GM19238 (cell line): ENCODE measurements around the gene GATM.
A peak's percentile ranks its signal among the peaks of the same experiment; 100 is the strongest.

ENCODE experiments used
- DNase-seq: peaks from one replicate; pipeline ENCODE4 v3.0.0; 2011; ENCODE audit warnings: low spot score; ENCODE audit not compliant: insufficient read length

The GATM gene

DNA sequence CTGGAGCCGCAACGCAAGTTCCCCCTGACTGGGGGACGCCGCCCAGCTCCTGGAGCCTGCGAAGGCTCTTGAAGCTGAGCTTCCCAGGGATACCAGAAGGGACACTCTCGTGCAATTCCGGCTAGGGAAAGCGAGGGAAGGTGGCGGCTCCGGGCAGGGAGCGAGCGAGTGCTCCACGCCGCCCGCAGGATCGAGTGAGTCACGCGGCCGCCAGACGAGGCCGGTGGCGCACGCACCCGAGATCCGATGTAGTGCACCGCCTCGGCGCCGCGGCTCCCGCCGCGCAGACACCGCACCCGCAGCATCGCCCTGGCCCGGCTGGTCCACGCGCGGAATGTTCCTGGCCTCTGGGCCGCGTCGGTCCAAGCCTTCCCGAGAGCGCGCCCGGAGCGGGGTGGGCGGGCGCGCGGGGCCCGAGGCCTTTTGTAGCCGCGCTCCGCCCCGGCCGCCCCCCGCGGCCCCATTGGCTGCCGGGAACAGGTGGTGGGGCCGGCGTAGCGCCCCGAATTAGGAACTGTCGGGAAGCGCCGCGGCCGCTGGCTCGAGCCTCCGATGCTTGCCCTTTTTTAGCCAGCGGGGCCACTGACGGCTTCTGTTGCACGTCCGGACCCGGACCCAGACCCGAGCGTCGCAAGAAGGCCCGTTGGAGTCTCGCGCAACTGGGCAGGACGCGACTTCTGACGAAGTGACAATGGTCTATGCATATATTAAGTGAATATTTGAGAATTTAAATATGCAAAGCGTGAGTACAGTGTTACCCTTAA, at the start of gene GATM:
GATM (minus strand) TSS at position 396 of the 764 bp plus-strand sequence; CDS start at position 305, 91 bp downstream.
- peak; percentile 71 for DNase-seq

DNA sequence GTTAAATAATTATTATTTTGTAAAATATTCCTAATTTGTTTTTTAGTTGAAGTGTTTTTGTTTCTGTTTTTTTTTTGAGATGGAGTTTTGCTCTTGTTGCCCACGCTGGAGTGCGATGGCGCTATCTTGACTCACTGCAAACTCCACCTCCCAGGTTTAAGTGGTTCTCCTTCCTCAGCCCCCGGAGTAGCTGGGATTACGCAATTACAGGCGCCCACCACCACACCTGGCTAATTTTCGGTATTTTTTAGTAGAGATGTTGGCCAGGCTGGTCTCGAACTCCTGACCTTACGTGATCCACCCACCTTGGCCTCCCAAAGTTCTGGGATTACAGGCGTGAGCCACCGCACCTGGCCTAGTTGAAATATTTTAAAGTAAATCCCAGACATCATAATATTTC, 48.7 kb upstream of the GATM start:
- no peak for DNase-seq

GRCh38 chr15:45425135-45425534, 46.8 kb upstream of the GATM start:
- DNase-seq: no peak

DNA sequence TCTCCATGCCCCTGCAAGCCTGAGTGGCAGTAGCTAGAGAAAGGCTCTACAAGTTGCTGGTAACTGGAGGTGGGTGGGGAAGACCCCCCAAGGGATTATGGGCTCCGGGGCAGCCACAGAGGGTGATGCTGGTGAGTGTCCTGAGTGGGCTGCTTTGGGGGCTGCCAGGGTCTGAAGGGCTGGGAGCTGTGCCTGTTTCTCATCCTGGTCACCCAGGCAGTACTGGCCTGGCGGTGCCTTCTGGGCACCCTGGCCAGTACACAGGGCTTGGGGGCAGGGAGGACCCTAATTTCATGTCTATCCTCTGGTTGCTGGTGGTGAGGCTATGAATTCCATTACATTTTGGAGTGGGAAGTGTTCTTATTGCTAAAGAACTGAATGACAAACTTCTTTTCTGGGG, 46.1 kb upstream of the GATM start:
- no peak for DNase-seq

- no peak for DNase-seq
These were observed 39.1 kb upstream of the GATM start for GRCh38 chr15:45417303-45417950.

- no peak for DNase-seq
These were observed 36.0 kb upstream of the GATM start for GRCh38 chr15:45414215-45414885.

DNA sequence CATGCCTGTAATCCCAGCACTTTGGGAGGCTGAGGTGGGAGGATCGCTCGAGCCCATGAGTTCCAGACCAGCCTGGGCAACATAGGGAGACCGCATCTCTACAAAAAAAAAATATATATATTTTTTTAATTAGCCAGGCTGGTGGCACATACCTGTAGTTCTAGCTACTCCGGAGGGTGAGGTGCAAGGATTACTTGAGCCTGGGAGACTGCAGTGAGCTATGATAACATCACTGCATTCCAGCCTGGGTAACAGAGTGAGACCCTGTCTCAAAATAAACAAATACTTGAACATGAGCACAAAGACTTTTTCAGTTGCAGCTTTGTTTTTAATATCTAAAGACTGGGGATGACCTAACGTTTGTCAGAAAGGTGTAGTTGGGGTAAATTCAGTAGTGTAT, 31.3 kb upstream of the GATM start:
- no peak for DNase-seq

- no peak for DNase-seq
These were observed 29.4 kb upstream of the GATM start for GRCh38 chr15:45407786-45408185.

DNA sequence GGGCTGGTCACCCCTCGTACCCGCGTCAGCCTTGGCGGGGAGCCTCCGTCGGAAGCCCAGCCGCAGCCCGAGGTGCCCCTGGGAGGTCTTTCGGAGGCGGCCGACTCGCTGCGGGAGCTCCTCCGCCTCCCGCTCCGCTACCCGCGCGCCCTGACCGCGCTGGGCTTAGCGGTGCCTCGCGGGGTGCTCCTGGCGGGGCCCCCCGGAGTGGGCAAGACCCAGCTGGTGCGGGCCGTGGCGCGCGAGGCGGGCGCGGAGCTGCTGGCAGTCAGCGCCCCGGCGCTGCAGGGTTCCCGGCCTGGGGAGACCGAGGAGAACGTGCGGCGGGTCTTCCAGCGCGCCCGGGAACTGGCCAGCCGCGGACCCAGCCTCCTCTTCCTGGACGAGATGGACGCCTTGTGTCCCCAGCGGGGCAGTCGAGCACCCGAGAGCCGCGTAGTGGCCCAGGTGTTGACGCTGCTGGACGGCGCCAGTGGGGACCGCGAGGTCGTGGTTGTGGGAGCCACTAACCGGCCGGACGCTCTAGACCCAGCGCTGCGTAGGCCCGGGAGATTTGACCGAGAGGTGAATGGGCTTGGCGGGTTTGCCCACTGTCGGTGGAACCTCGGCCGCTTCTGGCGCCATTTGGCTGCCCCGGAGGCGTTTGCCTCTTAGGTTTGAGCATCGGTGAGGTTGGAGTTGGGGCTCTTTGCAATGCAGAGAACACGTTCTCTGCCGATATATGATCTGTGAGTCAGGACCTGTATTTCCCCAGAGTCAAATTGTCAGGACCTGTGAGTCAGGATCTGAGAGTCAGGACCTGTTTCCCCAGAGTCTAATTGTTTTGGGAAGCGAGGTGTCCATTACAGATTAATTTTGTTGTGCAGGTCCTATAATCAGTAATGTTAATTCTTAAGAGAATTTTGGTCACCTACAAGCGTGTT, 24.9 kb upstream of the GATM start:
- peak; percentile 23 for DNase-seq

DNA sequence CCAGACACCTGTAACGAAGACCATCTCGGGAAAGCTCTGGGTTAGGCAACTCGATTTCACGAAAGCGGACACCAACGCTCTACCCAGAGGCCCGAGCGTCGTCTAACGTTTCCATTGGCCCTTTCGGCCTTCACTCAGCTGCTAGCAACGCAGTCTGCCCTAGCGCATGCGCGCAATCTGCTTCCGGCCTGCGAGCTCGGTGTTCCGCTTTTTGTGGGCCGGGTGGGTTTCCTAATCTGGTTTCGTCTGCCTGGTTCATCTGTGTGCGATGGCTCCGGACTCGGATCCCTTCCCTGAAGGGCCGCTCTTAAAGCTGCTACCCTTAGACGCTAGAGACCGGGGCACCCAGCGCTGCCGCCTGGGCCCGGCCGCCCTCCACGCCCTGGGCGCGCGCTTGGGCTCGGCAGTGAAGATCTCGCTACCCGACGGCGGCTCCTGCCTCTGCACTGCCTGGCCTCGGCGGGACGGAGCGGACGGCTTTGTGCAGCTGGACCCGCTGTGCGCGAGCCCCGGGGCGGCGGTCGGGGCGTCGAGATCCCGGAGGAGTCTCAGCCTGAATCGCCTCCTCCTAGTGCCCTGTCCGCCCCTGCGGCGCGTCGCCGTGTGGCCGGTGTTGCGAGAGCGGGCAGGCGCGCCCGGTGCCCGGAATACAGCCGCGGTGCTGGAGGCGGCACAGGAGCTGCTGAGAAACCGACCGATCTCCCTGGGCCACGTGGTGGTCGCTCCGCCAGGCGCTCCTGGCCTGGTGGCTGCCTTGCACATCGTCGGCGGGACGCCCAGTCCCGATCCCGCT, 24.0 kb upstream of the GATM start:
- DNase-seq: peak; percentile 90

DNA sequence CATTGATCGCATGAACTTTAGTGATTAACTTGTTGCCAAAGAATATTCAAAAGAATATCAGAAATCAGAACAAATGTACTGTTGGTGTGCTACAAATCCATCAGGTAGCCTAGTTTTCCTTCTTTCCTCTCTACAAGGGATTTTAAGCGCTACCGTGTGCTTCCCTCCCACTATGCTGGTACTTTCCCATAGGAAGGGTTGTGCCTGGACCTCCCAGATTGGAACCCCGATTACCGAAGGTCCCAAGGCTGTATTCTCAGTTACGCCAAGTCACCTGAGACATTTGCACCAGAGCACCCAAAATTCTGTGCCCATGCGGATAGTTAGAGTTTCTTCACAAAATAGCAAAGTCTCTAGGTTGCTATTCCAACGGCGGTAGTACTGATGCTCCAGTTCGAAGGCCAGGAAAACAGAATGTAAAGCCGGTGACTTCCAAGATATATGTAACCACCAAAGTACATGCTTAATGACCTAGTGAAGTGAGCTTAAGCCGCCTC, 23.4 kb upstream of the GATM start:
- DNase-seq: no peak

DNA sequence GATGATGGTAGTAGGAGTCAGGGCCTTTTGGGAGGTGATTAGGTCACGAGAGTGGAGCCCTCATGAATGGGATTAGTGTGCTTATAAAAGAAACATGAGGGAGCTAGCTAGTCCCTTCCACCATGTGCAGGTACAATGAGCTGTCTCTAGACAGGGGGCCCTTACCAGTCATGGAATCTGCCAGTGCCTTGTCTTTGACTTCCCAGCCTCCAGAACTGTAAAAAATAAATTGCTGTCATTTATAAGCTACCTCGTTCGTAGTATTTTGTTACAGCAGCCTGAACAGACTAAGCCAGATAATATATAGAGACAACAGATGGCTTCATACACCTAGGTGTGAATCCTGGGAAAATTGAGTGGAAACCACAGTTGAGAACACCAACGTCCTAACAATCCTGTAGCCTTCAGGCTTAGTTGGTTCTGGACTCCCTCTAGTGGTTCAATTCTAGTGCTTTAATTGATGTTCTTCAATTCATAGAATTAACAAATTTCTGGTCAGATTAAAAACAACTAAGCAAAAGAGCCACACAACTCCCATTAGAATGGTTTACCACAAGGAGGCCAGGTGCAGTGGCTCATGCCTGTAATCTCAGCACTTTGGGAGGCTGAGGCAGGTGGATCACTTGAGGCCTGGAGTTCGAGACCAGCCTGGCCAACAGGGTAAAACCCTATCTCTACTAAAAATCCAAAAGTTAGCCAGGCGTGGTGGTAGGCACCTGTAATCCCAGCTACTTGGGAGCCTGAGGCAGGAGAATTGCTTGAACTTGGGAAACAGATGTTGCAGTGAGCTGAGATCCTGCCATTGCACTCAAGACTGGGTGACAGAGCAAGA, 21.3 kb upstream of the GATM start:
- no peak for DNase-seq

DNA sequence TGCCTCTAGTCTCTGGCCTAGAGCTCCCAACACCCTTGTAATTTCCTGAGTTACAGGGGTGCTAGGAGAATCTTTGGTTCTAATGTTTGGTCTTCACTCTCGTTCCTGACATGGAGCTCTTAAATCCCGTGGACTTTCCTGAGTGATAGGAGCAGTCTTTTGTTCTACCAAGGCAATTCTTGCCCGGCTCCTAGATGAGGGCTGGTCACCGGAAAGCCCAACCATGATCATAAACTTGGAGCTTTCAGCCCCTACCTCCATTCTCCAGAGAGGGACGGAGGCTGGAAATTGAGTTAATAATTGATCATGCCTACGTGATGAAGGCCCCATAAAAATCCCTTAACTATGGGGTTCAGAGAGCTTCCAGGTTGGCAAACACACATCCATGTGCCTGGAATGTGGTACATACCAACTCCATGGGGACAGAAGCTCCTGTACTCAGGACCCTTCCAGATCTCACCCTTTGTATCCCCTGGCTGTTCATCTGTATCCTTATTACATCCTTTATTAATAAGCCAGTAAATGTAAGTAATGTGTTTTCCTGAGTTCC, 18.8 kb upstream of the GATM start:
- DNase-seq: no peak

DNA sequence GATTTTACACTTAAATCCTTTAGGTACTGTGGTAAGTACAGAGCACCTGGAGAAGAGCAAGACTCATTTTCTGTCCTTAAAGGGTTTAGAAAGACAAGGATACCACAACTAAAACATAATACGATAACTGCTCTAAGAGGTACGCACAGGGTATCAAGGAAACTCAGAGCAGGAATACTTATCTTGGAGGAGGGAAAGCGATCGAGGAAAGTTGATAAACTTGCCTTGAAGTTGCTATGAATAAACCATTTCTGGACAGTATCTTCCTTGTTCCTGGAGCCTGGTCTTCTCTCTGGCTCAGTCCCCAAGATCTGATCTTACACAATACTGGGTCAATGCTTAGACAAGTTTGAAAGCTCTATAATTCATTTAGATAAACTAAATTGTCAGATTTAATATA, 17.6 kb upstream of the GATM start:
- no peak for DNase-seq

DNA sequence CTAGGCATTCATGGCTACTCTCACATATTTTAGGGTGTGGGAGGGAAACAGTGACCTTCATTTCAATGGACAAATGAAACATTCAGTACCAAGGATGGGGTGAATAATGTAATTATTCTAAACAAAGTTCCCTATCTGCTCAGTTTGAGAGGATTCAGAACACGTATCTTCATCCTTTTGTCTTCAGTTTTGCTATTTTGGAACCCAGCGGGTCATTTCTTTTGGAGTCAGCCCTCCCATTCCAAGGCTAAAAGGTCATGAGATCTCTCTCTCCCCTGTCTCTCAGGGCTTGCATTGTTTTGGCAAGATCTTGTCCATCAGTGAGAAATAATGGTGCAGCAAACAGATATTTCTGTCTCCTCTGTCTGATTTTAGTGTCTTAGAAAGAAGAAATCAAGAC, 16.3 kb upstream of the GATM start:
- no peak for DNase-seq

DNA sequence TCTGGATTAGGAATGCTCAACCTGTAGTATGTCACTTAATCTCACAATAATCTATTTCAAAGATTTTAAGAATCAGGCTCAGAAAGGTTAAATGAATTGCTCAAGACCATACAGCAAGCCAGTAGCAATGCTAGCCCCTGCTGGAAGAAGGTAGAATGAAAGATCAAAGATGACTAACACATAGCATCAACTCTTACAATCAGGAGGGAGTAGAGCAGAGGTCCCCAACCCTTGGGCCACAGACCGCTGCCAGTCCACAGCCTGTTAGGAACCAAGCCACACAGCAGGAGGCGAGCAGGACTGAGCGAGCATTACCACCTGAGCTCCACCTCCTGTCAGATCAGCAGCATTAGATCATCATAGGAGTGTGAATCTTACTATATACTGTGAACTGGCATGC, 15.5 kb upstream of the GATM start:
- no peak for DNase-seq

- no peak for DNase-seq
These were observed 14.2 kb upstream of the GATM start for GRCh38 chr15:45392584-45392855.

DNA sequence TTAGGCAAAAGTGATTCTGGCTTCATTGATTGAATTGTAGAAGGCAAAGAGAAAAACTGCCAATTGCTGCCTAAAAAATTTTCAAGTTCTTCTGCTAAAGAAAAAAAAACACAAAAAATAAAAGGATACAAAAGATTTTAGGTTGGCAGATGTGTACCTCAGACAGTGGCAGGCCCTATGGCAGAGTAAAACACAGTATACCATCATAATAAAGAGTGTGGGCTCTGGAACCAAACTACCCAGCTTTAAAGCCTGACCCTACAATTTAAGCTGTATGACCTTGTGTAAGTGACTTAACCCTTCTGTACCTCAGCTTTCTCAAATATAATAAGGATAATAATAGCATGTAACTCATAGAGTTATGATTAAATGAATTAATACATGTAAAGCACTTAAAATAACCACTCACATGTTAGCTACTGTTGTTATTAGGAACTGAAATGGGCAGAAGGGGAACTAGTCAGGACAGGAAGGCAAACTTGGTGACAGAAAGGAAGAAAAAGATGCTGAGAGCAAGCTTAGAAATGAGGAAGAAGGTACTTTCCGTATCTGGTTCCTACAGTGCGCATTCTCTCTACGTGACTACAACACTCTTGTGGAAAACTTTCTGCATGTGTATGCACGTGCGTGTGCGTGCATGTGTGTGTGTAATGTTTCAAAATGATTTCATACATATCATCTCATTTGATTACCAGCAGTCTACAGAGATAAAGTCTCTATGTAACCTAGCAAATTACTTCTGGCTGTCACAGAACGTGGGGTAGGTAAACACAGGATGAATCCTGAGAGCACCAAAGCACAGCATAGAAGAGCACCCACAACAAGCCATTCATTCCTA, 13.6 kb upstream of the GATM start:
- DNase-seq: no peak

DNA sequence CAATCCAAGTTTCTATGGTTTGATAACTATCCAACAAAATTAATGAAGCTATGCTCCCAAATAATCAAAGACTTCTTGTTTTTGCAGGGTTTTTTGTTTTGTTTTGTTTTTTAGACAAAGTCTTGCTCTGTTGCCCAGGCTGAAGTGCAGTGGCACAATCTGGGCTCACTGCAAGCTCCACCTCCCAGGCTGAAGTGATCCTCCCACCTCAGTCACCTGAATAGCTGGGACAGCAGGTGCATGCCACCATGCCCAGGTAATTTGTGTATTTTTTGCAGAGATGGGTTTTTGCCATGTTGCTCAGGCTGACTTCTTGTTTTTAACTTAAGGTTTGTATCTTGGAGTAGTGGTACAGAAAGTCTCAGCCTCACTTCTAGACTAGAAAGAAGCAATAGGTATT, 11.0 kb upstream of the GATM start:
- DNase-seq: no peak
